GM21447 (cell line): Measurements from ENCODE around the gene ATAT1.

Experiments used
- ATAC-seq: cut with Tn5 transposase; IDR thresholded peaks from one replicate; pipeline ENCODE4 v1.9.1; 2021; ENCODE audit not compliant: unreplicated experiment

ATAT1 gene

GRCh38 chr6:30683183-30683979 lies 56.7 kb downstream of the ATAT1 start:
- no peak for ATAC-seq

- ATAC-seq: no peak
These were observed 57.3 kb downstream of the ATAT1 start for GRCh38 chr6:30683980-30684338.

- no peak for ATAC-seq
These were observed 57.9 kb downstream of the ATAT1 start for GRCh38 chr6:30684386-30685156.

- no peak for ATAC-seq
These were observed 58.7 kb downstream of the ATAT1 start for GRCh38 chr6:30685157-30686008.

- ATAC-seq: no peak
These were observed 59.6 kb downstream of the ATAT1 start, which contains the start of gene PPP1R18 for GRCh38 chr6:30686009-30686907. PPP1R18 (minus strand) TSS chr6:30686645; CDS start chr6:30686018, 627 bp downstream.

GRCh38 chr6:30686908-30687658 lies 60.4 kb downstream of the ATAT1 start:
- peak; percentile 41 for ATAC-seq

GRCh38 chr6:30687659-30688431 lies 61.2 kb downstream of the ATAT1 start:
- no peak for ATAC-seq

GRCh38 chr6:30688569-30688968 lies 61.9 kb downstream of the ATAT1 start:
- ATAC-seq: no peak

- no peak for ATAC-seq
These were observed 62.6 kb downstream of the ATAT1 start for GRCh38 chr6:30689022-30689865.

GRCh38 chr6:30689985-30690384 lies 63.3 kb downstream of the ATAT1 start:
- no peak for ATAC-seq

GRCh38 chr6:30690403-30691207 lies 63.9 kb downstream of the ATAT1 start, which contains the start of gene NRM:
NRM (minus strand) TSS chr6:30690984; CDS start chr6:30690974, 10 bp downstream.
- ATAC-seq: peak; percentile 20

- ATAC-seq: no peak
These were observed 64.7 kb downstream of the ATAT1 start for GRCh38 chr6:30691208-30691847.
